Keratinocyte (primary cell): ENCODE data around the gene NRG2. TPM values are rescaled to one million over a fixed set of nuclear protein-coding genes. Genes with fewer than 3 reads are reported as not detected.

Source experiments
- DNase-seq: peaks from one replicate; pipeline ENCODE4 v3.0.0-alpha.2; 2011; ENCODE audit warnings: low read depth, missing footprints, low spot score
- FAIRE-seq: peaks from 2 replicates; lab custom pipeline; 2011; peaks lifted over from hg19 to GRCh38; lab: Jason Lieb, UNC
- H2AFZ ChIP-seq: 2 replicates; pipeline ENCODE4 v1.6.0; 2012; ENCODE audit warnings: low read length, control low read depth, inconsistent platforms; ENCODE audit not compliant: control insufficient read depth
- H3K27ac ChIP-seq: 2 replicates; pipeline ENCODE4 v1.5.1; 2011; ENCODE audit warnings: low read length; ENCODE audit not compliant: control insufficient read depth, insufficient read depth
- H3K27me3 ChIP-seq: 3 replicates; pipeline ENCODE4 v1.6.0; 2011; ENCODE audit warnings: low read length; ENCODE audit not compliant: control insufficient read depth, insufficient read depth; ENCODE audit errors: extremely low read depth
- H3K36me3 ChIP-seq, 2 experiments: 2 replicates in 1 of 2; 3 replicates in 1 of 2; pipeline ENCODE4 v1.5.1; 2011; ENCODE audit warnings: low read length in 2 of 2, mild to moderate bottlenecking in 1 of 2; ENCODE audit not compliant: control insufficient read depth in 2 of 2, insufficient read depth in 2 of 2; ENCODE audit errors: extremely low read depth in 1 of 2
- H3K4me1 ChIP-seq: 3 replicates; pipeline ENCODE4 v1.5.1; 2011; ENCODE audit warnings: low read length; ENCODE audit not compliant: control insufficient read depth, insufficient read depth; ENCODE audit errors: extremely low read depth
- H3K4me2 ChIP-seq: 3 replicates; pipeline ENCODE4 v1.6.0; 2011; ENCODE audit warnings: low read depth, low read length; ENCODE audit not compliant: control insufficient read depth, insufficient read depth; ENCODE audit errors: extremely low read depth
- H3K4me3 ChIP-seq, 3 experiments: fragments of 200-600 bp in 1 of 3; sonication (generic) in 1 of 3; 2 replicates in 2 of 3; 3 replicates in 1 of 3; pipeline ENCODE4 v1.5.1; 2011 to 2016; ENCODE audit warnings: low read length in 3 of 3, mild to moderate bottlenecking in 3 of 3, control low read depth in 2 of 3, inconsistent platforms in 1 of 3, low read depth in 1 of 3, mixed read lengths in 1 of 3, mixed run types in 1 of 3, moderate library complexity in 1 of 3; ENCODE audit not compliant: control insufficient read depth in 2 of 3, insufficient read depth in 2 of 3; ENCODE audit errors: extremely low read depth in 1 of 3
- H3K79me2 ChIP-seq: 2 replicates; pipeline ENCODE4 v1.6.0; 2012; ENCODE audit warnings: low read length; ENCODE audit not compliant: control insufficient read depth, insufficient read depth
- H3K9ac ChIP-seq: 3 replicates; pipeline ENCODE4 v1.6.0; 2011; ENCODE audit warnings: low read length; ENCODE audit not compliant: control insufficient read depth, insufficient read depth; ENCODE audit errors: extremely low read depth
- H3K9me1 ChIP-seq: 3 replicates; pipeline ENCODE4 v1.6.0; 2011; ENCODE audit warnings: low read length; ENCODE audit not compliant: control insufficient read depth, insufficient read depth; ENCODE audit errors: extremely low read depth
- H3K9me3 ChIP-seq: 2 replicates; pipeline ENCODE4 v1.5.1; 2012; ENCODE audit warnings: low read depth, low read length; ENCODE audit not compliant: control insufficient read depth
- H4K20me1 ChIP-seq: 3 replicates; pipeline ENCODE4 v1.6.0; 2011; ENCODE audit warnings: low read length; ENCODE audit not compliant: control insufficient read depth, insufficient read depth; ENCODE audit errors: extremely low read depth
- EZH2 ChIP-seq: IDR thresholded peaks from one replicate; pipeline ENCODE4 v1.6.1; 2012; ENCODE audit warnings: inconsistent platforms, mild to moderate bottlenecking, low read length, moderate library complexity
- dilution Hi-C: fragments of 300-500 bp; cut with MboI; formaldehyde crosslinking; loops from one replicate; pipeline ENCODE4 v1.7.0; 2020; ENCODE audit warnings: low sequenced_read_pairs; ENCODE audit not compliant: extremely low pct_ligation_motif_present
- polyA plus RNA-seq, 5 experiments: library from polyadenylated mRNA; depleted of rRNA in 3 of 5; stranded (reverse) in 3 of 5; stranded (forward) in 1 of 5; unstranded in 1 of 5; fragments of >200 nt; gene quantifications; 1 replicate in 1 of 5; 2 replicates in 3 of 5; 3 replicates in 1 of 5; pipeline versions ENCODE4 v1.2.1 to v1.2.3, GENCODE V29; 2011 to 2012; ENCODE audit warnings: missing spikeins in 2 of 5, low read depth in 1 of 5, low replicate concordance in 1 of 5
- TF ChIP-seq, protein P1 (sequence below), 3 experiments: IDR thresholded peaks in 1 of 3; conservative IDR thresholded peaks in 1 of 3; optimal IDR thresholded peaks in 1 of 3; 2 replicates in 2 of 3; 3 replicates in 1 of 3; pipeline versions ENCODE3 to v1.5.1; 2011; ENCODE audit warnings: low read length in 3 of 3, mild to moderate bottlenecking in 3 of 3, moderate library complexity in 2 of 3, control low read depth in 1 of 3, inconsistent platforms in 1 of 3; ENCODE audit not compliant: insufficient read depth in 2 of 3; ENCODE audit errors: extremely low read depth in 1 of 3

Gene NRG2
- polyA plus RNA-seq, 1 donor (not counting 4 experiments of a cell fraction or from before 2014, with no cell fraction given): 0.13 TPM

GRCh38 chr5:139952574-139952973, 90.5 kb downstream of the NRG2 start:
- Histone ChIP-seq H2AFZ (no peak overlapping the region), H3K36me3 (no peaks in the 10 kb centered on the region), H3K9me1 (no peaks in the 10 kb centered on the region), H3K4me1 (no peaks in the 10 kb centered on the region), H3K4me3 (no peak overlapping the region), H3K27ac (no peak overlapping the region), H3K4me2 (no peak overlapping the region), H4K20me1 (no peaks in the 10 kb centered on the region), H3K9me3 (no peaks in the 10 kb centered on the region), H3K9ac (no peak overlapping the region), H3K27me3 (peaks cover 7% of the 10 kb centered on the region), H3K79me2 (no peaks in the 10 kb centered on the region)
- DNase-seq (no peak), FAIRE-seq (no peak)
- dilution Hi-C loops: loop anchor here (25.0 kb wide), 1 partner anchor 115 kb away; no protein-coding TSS in a partner anchor
- TF ChIP-seq EZH2: no peak
- TF ChIP-seq, protein P1, sequence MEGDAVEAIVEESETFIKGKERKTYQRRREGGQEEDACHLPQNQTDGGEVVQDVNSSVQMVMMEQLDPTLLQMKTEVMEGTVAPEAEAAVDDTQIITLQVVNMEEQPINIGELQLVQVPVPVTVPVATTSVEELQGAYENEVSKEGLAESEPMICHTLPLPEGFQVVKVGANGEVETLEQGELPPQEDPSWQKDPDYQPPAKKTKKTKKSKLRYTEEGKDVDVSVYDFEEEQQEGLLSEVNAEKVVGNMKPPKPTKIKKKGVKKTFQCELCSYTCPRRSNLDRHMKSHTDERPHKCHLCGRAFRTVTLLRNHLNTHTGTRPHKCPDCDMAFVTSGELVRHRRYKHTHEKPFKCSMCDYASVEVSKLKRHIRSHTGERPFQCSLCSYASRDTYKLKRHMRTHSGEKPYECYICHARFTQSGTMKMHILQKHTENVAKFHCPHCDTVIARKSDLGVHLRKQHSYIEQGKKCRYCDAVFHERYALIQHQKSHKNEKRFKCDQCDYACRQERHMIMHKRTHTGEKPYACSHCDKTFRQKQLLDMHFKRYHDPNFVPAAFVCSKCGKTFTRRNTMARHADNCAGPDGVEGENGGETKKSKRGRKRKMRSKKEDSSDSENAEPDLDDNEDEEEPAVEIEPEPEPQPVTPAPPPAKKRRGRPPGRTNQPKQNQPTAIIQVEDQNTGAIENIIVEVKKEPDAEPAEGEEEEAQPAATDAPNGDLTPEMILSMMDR (optimal IDR thresholded peaks at IDR 0.05 in 1 of 3, IDR thresholded peaks at IDR 0.05 in 1 of 3, conservative IDR thresholded peaks at IDR 0.05 in 1 of 3; ENCODE audit: extremely low read depth in 1 of 3, insufficient read depth in 2 of 3, low read length in 3 of 3): no peak

DNA sequence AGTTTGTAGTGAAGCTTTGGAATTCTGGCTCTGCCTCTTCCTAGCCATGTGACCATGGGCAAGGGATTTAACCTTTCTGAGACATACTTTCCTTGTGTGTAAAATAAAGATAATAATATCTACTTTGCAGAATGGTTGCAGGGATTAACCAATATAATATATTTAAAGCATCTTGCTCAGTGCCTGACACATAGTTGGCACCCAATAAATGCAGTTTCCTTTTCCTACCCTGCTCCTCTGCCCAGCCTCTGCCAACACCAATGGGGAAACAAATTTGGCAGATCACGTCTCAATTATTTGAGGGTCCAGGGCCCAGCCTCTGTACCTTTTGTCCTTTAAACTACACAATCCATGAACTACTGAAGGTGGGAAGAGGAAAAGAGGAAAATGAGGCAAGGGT, 91.1 kb downstream of the NRG2 start:
- FAIRE-seq: no peak
- Histone ChIP-seq H3K27me3 (peaks cover 7% of the 10 kb centered on the region), H3K4me1 (no peaks in the 10 kb centered on the region), H3K4me2 (no peak overlapping the region), H3K36me3 (no peaks in the 10 kb centered on the region), H3K4me3 (no peak overlapping the region), H3K9ac (no peak overlapping the region), H3K79me2 (no peaks in the 10 kb centered on the region), H3K9me1 (no peaks in the 10 kb centered on the region), H3K27ac (no peak overlapping the region), H3K9me3 (no peaks in the 10 kb centered on the region), H4K20me1 (no peaks in the 10 kb centered on the region), H2AFZ (no peak overlapping the region)
- TF ChIP-seq, protein P1 (optimal IDR thresholded peaks at IDR 0.05 in 1 of 3, IDR thresholded peaks at IDR 0.05 in 1 of 3, conservative IDR thresholded peaks at IDR 0.05 in 1 of 3; ENCODE audit: extremely low read depth in 1 of 3, insufficient read depth in 2 of 3, low read length in 3 of 3): no peak
- TF ChIP-seq EZH2: no peak
- dilution Hi-C loops: loop anchor here (25.0 kb wide), 1 partner anchor 115 kb away; no protein-coding TSS in a partner anchor
- DNase-seq: no peak
